ENCODE results near the gene MT3.

MT3 gene

GRCh38 chr16:56631197-56631596 lies 41.9 kb downstream of the MT3 start:
- DNase-seq (ENCODE audit: low read depth), result no peak

GRCh38 chr16:56631832-56632155 lies 42.5 kb downstream of the MT3 start:
- peak; percentile 19 for DNase-seq (ENCODE audit: low read depth)

- DNase-seq (ENCODE audit: low read depth), result peak; percentile 40
These were observed 43.0 kb downstream of the MT3 start, which contains the start of gene MT1M for GRCh38 chr16:56632156-56632847. TSS of gene MT1M (plus strand) at chr16:56632659. CDS start at chr16:56632732, 73 bp downstream.

- DNase-seq (ENCODE audit: low read depth), result no peak
These were observed 43.6 kb downstream of the MT3 start for GRCh38 chr16:56632848-56633365.

GRCh38 chr16:56633535-56633934 lies 44.2 kb downstream of the MT3 start:
- no peak for DNase-seq (ENCODE audit: low read depth)

GRCh38 chr16:56634715-56635440 lies 45.5 kb downstream of the MT3 start:
- no peak for DNase-seq (ENCODE audit: low read depth)

GRCh38 chr16:56635441-56635967 lies 46.2 kb downstream of the MT3 start:
- no peak for DNase-seq (ENCODE audit: low read depth)

- no peak for DNase-seq (ENCODE audit: low read depth)
These were observed 47.5 kb downstream of the MT3 start for GRCh38 chr16:56636616-56637413.

- peak; percentile 45 for DNase-seq (ENCODE audit: low read depth)
These were observed 48.8 kb downstream of the MT3 start, which contains the start of gene MT1A for GRCh38 chr16:56637814-56638750. TSS of gene MT1A (plus strand) at chr16:56638666. CDS start at chr16:56638739, 73 bp downstream.

GRCh38 chr16:56639045-56639444 lies 49.7 kb downstream of the MT3 start:
- DNase-seq (ENCODE audit: low read depth), result no peak

GRCh38 chr16:56640076-56640475 lies 50.7 kb downstream of the MT3 start:
- DNase-seq (ENCODE audit: low read depth), result no peak

Measured in ELR (cell line).